Head of caudate nucleus (tissue), 42 donors: ENCODE results near the gene STIM2.
"Not testable (repeated sequence)": the region's sequence is repeated elsewhere in the genome, so short reads cannot be mapped to it uniquely, and the experiment has no call there.

Experiments used
- DNase-seq, 42 donors: peaks; one replicate each; pipeline versions ENCODE4 v3.0.0 to v3.0.0-alpha.2; 2020 to 2021; ENCODE audit warnings: mixed read lengths in 7 of 42
- intact Hi-C: fragments of 100-400 bp; cut with DNase I; formaldehyde crosslinking; loops from one replicate; pipeline ENCODE4 v1.15.0; 2022

Gene STIM2

GRCh38 chr4:27008679-27009078 lies 148.0 kb downstream of the STIM2 start:
- intact Hi-C loops = loop anchor here (5.0 kb wide), 1 partner anchor 151 kb away; no protein-coding TSS in a partner anchor
- no peak for DNase-seq

GRCh38 chr4:27009539-27009938 lies 148.9 kb downstream of the STIM2 start:
- no peak for DNase-seq
- intact Hi-C loops = loop anchor here (5.0 kb wide), 1 partner anchor 152 kb away; no protein-coding TSS in a partner anchor

GRCh38 chr4:27010334-27010940 lies 149.8 kb downstream of the STIM2 start:
- intact Hi-C loops = no loop called here

GRCh38 chr4:27011401-27011800 lies 150.8 kb downstream of the STIM2 start:
- intact Hi-C loops = no loop called here
- no peak for DNase-seq

More at GRCh38 chr4:27010334-27010940, 149.8 kb downstream of the STIM2 start:
- peak; percentile 29 to 87 (median 72) for DNase-seq

GRCh38 chr4:27013012-27013411 lies 152.4 kb downstream of the STIM2 start:
- no peak for DNase-seq
- intact Hi-C loops = no loop called here

GRCh38 chr4:27016551-27016950 lies 155.9 kb downstream of the STIM2 start:
- intact Hi-C loops = no loop called here
- no peak for DNase-seq

GRCh38 chr4:27017623-27018022 lies 157.0 kb downstream of the STIM2 start:
- no peak for DNase-seq
- intact Hi-C loops = no loop called here

GRCh38 chr4:27018076-27018475 lies 157.4 kb downstream of the STIM2 start:
- intact Hi-C loops = no loop called here

GRCh38 chr4:27018910-27019309 lies 158.3 kb downstream of the STIM2 start:
- intact Hi-C loops = no loop called here
- no peak for DNase-seq

More at GRCh38 chr4:27018076-27018475, 157.4 kb downstream of the STIM2 start:
- DNase-seq = no peak

- DNase-seq = no peak
- intact Hi-C loops = no loop called here
Measured at GRCh38 chr4:27019766-27020165, 159.1 kb downstream of the STIM2 start.

- no peak for DNase-seq
- intact Hi-C loops = no loop called here
Measured at GRCh38 chr4:27020203-27020602, 159.6 kb downstream of the STIM2 start.

GRCh38 chr4:27020603-27021002 lies 160.0 kb downstream of the STIM2 start:
- intact Hi-C loops = no loop called here
- no peak for DNase-seq

GRCh38 chr4:27022963-27023362 lies 162.3 kb downstream of the STIM2 start:
- intact Hi-C loops = no loop called here
- DNase-seq = no peak

- DNase-seq = no peak
- intact Hi-C loops = no loop called here
Measured at GRCh38 chr4:27023366-27023765, 162.7 kb downstream of the STIM2 start.

- intact Hi-C loops = no loop called here
- DNase-seq = peak in 2 of 42 donors; percentile 17 to 38
Measured at GRCh38 chr4:27024805-27025204, 164.2 kb downstream of the STIM2 start.

- intact Hi-C loops = no loop called here
- no peak for DNase-seq
Measured at GRCh38 chr4:27027428-27027827, 166.8 kb downstream of the STIM2 start.

- DNase-seq, intact Hi-C loops: not testable (repeated sequence)
Measured at GRCh38 chr4:27035127-27035526, 174.5 kb downstream of the STIM2 start.

- intact Hi-C loops = no loop called here
- no peak for DNase-seq
Measured at GRCh38 chr4:27040356-27040755, 179.7 kb downstream of the STIM2 start.

GRCh38 chr4:27042411-27042810 lies 181.8 kb downstream of the STIM2 start:
- intact Hi-C loops = no loop called here
- DNase-seq = no peak

- intact Hi-C loops = no loop called here
Measured at GRCh38 chr4:27043200-27043599, 182.6 kb downstream of the STIM2 start.

GRCh38 chr4:27046851-27047250 lies 186.2 kb downstream of the STIM2 start:
- intact Hi-C loops = no loop called here
- DNase-seq = no peak

More at GRCh38 chr4:27043200-27043599, 182.6 kb downstream of the STIM2 start:
- no peak for DNase-seq
